Activated CD4-positive, alpha-beta T cell treated with anti-CD3 and anti-CD28 coated beads, Interleukin-2, Interleukin-4, amounts not matched to agents 100 ng/mL and 50 ng/mL, durations not matched to agents 16 hours and 8 hours (primary cell): ENCODE data around the gene NPY4R2.
"Not testable (repeated sequence)": the region's sequence is repeated elsewhere in the genome, so short reads cannot be mapped to it uniquely, and the experiment has no call there.

Source experiments
- DNase-seq: peaks from one replicate; pipeline ENCODE4 v3.0.0-alpha.2; 2020; ENCODE audit warnings: low spot score

Gene NPY4R2, protein sequence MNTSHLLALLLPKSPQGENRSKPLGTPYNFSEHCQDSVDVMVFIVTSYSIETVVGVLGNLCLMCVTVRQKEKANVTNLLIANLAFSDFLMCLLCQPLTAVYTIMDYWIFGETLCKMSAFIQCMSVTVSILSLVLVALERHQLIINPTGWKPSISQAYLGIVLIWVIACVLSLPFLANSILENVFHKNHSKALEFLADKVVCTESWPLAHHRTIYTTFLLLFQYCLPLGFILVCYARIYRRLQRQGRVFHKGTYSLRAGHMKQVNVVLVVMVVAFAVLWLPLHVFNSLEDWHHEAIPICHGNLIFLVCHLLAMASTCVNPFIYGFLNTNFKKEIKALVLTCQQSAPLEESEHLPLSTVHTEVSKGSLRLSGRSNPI

DNA sequence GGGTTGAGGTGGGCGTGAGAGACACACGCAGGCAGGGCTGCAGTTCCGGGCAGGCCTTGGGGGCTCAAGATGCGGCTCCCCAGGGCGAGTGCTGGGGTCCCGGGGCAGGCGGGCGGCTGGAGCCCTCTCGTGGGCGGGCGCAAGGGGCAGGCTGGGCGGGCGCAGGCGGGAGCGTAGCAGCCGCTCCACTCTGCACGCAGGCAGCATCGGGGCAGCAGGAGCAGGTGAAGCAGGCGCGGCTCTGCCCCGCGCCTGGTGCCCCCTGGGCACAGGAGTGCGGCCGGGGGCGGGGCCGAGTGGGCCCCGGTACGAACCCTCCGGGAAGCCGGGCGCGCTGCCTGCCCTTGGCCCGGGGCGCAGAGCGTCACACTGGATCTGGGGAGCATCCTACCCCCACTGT lies at the start of gene NPY4R2:
TSS of gene NPY4R2 (plus strand) at position 188 of the 400 bp plus-strand sequence. CDS start 3,326 bp downstream, outside the sequence.
- not testable (repeated sequence) for DNase-seq

DNA sequence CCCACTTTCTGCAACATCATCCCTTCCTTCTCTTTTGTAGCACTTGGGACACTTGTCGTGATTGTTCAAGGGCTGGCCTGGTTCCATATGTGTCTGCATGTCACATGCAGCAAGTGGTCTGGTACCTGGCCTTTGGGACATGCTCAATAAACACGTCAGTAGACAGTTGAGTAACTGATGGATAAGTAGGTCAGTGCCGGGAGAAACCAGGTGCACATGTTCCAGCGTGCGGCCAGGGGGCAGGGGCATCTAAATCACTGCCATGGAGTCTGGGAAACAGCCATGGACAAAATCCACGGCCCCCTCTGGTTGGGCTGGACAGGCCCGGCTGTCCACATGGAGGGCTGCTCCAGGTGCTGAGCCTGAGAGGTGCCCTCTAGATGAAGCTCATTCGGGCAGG lies 47.6 kb upstream of the NPY4R2 start:
- not testable (repeated sequence) for DNase-seq

DNA sequence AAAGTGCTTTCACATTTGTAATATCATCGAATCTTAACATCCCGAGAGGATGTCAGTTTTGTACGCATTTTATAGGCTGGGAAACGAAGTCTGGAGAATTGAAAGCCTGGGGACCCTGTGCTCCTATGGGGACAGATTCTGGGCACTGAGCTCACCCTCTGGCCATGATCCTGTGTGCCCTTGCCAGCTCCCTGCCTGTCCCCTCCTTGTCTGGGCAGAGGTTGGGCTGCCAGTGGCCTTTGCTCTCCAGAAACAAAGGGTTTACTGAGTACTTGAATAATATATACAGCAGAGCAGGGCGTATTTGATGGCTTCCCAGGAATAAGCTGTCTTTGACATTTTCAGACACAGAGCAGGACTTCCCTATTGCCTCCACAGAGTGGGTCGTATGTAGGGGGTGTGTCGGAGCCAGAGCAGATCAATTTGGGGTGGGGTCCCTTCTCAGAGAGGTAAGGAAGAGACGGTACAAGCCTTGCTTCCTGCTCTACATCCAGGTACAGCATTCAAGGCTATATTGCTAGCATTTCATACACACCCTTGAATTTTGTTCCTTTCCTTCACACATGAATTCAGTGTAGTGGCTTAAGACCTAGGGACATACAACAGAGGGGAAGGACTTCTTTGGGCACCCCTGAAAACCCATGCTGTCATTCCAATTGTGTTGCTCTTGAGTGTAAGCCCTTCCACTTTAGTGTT lies 46.8 kb upstream of the NPY4R2 start:
- DNase-seq, result not testable (repeated sequence)

DNA sequence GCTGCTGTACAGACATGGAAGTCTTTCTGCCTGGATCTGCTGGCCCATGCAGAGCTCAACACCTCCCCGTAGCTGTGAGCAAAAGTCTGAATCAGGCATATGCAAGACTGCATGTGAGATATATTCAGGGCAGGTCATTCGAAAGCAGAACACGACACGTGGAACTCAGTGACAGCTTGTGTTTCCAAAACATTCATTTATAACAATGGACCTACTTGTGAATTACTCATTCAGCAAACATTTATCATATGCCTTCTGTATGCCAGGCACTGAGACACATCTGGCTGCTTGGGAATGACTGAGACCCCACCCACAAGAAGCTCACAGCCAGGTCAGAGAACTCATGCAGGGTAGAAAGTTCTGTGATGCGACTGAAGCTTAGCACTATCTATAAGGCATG lies 46.2 kb upstream of the NPY4R2 start:
- not testable (repeated sequence) for DNase-seq

DNA sequence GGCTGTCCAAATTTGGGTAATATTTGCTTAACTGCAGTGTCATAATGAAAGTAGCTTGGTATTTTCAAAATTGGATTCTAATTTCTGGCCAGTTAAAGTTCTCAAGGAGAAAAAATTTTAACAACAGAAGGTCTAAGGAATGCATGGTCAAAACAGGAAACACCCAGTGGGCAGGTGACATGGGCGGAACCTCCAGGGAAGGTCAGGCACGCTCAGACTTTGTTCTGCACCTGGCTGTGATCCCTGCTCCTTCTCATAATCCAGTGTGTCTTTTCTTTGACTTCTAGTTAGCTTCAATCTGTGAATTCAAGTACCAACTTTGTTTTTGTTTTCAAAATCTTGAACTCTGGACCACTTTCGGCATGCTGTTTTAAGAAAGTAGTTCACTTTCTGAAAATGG lies 34.2 kb upstream of the NPY4R2 start:
- not testable (repeated sequence) for DNase-seq

DNA sequence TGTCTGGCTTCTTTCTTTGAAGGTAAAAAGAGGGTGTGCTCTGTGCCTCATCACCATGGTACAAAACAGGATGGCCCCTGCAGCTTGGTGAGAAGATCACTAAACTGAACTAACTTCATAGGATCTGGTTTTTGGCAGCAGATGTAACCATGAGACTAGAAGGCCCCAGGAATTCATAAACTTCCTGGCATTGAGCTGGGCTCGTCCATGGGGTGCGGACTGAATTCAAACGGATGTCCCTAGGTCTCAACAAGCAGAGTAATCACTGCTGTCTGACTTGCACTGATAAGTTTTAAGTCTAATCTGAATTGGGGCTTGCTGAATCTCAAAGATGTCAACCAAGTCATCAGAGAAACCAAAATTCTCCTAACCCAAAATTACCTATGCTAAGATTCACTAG lies 33.5 kb upstream of the NPY4R2 start:
- DNase-seq, result not testable (repeated sequence)

DNA sequence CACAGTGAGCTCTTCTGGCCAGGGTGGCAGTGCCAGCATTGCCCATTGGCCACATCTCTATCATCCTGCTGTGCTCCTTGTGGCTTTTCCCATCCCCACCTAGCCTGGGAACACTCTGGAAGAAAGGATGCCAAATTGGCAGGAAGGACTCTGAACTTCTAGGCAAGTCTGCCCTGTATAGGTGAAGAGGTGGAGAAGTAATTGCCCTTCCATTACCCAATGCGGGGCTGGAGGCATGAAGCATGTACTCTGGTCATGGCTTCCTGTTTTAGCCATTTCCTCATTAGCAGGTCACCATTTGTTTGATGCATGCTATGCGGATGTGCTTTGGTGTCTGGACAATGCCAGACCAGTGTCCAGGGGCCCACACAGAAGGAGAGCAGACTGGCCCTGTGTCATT lies 32.1 kb upstream of the NPY4R2 start:
- DNase-seq, result not testable (repeated sequence)

DNA sequence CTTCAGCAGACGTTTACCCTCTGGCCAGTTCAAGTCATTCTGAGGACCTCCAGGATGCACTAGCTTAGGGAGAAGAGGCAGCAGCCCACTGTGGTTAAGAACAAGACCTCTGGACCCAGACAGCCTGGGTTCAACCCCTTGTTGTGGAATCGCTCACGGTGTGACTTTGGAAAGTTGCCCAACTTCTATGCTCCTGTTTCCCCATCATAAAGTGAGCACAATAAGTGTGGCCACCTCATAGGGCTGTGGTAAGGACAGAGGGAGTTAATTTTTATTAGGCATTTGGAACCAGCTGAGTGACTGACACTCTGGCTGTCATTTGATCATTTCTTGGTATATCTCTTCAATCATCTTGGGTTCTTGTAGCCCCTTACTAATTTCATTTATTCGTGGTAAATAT lies 31.6 kb upstream of the NPY4R2 start:
- not testable (repeated sequence) for DNase-seq

DNA sequence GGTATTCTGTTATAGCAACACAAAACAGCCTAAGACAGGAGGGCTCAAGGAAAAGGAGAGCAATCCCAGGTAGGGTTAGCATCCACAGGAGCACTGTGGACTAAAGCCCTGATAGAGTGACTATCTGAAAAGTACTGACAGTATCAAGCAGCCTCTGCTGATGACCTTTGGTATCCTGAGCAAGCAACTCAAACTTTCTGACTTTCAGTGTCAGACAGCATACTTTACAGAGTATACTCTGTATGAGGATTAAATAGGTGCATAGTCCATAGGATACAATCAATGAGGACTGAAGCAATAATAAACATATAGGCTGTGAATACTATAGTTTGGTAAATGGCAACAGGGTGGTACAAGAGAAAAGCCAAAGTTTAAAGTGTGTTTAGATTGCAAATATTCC lies 27.7 kb upstream of the NPY4R2 start:
- not testable (repeated sequence) for DNase-seq

DNA sequence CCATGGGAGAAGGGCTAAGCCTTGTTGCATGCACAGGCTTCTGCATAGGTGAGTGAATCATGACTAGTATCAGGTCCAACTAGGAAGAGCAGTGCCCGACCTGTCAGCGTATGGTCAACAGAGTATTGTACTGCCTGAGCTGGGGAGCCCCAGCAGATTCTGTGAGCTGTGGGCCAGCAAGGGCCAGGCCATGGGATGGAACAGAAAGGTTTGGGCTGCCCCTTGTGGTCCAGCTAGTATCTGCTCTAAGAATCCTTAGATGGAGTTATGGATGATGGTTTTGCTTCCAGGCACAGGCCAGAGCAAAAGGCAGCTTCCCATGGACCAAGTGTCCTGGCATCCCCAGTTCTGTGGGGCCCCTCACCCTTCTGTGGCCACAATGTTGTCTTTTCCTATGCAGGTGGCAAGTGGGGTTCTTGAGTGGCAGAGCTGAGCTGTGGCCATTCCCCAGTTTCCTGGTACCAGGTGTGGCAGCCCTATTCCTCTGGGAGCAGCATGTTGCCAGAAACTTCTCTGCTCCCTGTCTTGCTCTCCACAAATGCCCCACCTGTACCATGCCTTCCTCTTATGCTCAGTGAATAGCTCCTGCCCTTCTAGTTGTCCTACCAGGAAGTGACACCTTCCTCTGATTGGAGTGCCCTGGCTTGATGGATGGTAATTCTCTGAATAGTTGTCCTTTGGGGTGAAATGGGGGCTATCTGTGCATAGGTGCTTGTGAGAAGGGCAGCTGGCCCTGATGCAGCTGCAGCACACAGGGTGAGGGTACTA lies 25.8 kb upstream of the NPY4R2 start:
- DNase-seq, result not testable (repeated sequence)

DNA sequence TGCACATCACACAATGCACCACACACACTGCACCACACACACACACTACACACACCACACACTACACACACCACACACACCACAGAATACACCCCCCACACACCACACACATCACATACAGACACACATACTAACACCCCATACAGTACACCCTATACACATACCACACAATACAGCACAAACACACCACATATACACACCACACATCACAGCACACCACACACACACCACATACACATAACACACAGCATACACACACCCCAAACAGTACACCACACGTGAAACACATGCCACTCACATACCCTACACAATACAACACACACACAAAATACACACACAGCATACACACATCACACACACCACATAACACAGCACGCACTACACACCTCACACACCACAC lies 23.9 kb upstream of the NPY4R2 start:
- DNase-seq, result not testable (repeated sequence)

DNA sequence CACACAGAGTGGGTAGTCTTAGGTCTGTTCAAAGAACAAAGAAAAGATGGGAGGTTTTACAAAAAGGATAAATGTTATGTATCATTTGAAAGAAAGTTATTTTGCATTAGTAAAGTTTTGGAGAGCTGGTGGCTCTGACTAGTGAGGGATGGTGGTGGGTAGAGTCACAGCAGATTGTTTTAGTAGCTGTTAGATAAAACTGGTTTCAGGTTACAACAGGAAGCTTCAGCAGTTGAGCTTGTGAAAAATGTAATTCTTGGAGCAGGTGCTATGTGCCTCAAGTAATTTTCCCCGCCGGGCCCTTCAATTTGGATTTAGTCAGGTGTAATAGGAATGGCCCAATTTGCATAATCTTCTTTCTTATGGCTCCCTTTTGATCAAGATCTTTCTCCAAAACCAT lies 20.6 kb upstream of the NPY4R2 start:
- DNase-seq, result not testable (repeated sequence)

DNA sequence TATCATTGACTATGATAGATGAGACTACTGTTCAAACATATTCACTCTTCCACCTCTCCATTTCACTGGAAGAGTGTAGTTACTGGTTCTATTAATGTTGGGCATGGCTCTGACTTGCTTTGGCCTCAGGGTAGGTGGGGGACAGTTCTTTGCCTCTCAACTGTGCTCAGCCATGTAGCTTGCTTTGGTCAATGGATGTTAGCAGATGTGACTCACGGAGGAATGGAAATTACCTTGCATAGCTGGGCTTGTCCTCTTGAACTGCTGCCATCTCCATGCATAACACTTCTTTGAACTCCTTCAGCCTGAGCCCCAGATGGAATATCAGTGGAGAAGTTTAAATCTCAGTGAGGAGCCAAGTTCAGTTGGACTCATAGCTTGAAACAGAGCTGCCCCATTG lies 9.1 kb upstream of the NPY4R2 start:
- DNase-seq, result not testable (repeated sequence)

DNA sequence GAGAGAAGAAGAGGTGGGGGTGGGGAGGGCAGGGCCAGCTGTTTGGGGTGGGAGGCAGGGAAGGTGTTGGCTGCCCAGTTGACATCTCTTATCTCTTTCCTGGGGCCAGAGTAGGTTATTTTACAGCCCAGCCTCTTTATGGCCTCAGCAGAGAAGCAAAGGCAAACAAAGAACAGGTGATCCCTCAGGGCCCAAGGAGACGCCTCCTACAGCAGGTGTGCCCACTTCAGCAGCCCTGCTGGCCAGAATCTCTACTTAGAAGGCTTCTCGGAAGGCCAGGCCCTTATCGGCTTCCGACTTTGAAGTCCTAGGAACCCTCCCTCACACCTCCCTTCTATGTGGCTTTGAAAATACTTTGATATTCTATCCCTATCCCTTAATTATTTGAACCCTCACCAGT lies 8.0 kb upstream of the NPY4R2 start:
- not testable (repeated sequence) for DNase-seq

DNA sequence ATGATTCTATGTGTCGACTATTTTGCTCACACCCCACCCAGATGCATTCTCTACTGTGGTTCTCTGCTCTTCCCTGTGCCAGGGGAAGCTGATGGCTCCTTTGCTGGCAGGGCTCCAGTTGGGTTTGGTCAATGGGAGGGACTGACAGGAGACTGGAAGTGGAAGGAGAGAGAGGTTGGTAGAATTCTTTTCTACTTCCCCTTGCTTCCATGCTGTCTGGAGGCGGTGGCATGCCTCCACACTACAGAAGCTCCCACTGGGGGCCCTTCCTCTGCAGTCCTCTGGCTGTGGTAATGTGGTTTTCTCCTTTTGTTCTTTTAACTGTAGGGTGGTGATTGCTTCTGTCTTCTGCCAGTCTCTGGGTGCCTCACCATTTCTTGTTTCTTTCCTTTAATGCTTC lies 4.4 kb upstream of the NPY4R2 start:
- DNase-seq, result not testable (repeated sequence)

DNA sequence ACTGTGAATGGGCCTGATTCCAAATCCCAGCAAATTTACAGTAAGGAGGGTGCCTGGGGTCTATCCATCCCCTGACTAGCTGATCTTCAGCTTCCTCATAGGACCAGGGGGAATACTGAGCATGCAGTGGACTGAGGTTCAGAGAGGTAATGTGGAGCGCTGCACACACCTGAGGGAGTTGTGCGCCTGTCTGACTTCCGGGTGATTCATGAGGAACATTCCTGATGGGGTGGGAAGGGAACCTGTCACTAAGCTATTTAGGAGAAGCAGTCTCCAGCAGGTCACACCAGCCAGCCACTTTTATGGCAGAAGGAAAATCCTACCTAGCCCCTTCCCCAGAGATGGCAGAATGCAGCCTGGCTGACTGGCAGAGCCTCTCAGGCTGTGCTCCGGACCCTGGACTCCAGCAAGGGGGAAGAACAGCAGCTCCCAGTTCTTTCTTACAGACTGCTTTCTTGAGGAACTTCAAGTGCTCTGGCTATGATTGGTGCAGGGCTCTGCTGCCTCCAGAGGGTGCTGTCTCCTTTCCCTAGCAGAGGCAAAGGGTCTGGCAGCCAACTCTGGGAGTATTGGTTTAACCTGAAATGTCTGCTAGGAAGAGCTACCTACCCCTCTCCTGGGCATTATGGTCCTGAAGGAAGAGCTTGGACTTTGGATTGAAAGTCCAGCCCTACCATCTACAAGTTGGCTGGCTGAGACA lies 2.5 kb upstream of the NPY4R2 start:
- not testable (repeated sequence) for DNase-seq

DNA sequence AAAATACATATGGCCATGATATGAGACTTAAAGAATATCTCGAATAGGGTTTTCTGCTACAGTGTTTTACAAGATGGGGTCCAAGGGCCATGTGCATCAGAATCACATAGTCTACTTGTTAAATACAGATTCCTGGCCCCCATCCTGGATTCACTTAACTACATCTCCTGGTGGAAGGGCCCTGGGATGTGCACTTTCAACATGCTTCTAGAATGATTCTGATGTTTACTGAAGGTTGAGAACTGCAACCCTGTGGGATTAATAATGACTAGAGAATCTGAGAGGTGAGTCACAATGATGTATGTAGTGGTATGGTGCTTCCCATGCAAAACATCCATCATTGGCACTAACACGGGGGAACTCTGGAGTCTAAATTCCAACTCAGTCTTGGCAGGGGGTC lies 2.1 kb downstream of the NPY4R2 start:
- DNase-seq, result not testable (repeated sequence)

DNA sequence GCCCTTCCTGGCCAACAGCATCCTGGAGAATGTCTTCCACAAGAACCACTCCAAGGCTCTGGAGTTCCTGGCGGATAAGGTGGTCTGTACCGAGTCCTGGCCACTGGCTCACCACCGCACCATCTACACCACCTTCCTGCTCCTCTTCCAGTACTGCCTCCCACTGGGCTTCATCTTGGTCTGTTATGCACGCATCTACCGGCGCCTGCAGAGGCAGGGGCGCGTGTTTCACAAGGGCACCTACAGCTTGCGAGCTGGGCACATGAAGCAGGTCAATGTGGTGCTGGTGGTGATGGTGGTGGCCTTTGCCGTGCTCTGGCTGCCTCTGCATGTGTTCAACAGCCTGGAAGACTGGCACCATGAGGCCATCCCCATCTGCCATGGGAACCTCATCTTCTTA lies 4.0 kb downstream of the NPY4R2 start:
- not testable (repeated sequence) for DNase-seq

DNA sequence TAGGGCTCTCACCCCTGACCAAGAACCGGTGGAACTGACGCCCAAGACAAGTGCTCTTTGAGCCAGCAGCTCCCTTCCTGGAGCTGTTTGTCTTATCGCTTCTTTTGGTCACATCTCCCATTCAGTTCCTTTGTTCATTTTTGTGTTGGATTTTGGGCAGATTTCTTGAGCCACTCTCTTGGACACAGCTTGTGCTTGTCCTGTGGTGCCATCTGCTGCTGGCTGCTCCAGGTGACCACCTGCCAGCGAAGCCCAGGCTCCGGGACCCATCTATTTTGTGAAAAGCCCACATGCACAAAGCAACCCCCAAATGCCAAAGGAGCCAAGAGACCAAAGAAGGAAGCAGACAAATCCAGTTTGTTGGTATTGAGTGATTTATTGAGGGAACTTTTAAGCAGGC lies 6.2 kb downstream of the NPY4R2 start:
- not testable (repeated sequence) for DNase-seq

DNA sequence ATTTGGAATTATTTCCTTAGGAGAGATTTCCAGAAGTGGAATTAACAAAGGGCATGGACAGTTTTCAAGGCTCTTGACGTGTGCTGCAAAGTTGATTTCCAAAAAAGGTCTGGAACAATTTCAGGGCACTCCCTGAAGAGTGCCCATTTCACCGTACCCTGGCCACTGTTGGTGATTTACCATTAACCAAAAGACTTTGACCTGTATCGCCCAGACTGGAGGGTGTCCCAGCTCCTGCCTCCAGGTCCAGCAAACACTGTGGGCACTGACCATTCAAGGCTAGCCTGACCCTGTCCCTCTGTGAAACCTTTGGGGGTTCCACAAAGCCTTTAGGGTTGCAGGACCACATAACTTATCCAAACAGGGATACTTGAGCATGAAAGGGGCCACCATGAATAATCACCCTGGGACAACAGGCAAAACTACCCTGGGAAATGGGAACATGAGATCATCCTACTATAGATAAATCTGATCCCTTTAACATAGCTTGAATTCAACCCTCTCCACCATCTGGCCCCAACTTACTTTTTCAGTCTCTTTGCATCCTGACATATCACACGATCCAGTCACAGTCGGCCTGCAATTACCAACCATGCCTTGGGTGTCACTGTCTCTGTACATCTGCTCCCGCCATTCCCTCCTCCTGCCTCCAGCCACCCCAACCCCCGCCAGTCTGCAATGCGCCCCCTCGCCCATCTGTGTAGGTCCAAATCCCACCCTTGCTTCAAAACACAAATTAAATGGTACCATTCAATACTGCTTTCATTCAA lies 8.9 kb downstream of the NPY4R2 start:
- DNase-seq, result not testable (repeated sequence)

DNA sequence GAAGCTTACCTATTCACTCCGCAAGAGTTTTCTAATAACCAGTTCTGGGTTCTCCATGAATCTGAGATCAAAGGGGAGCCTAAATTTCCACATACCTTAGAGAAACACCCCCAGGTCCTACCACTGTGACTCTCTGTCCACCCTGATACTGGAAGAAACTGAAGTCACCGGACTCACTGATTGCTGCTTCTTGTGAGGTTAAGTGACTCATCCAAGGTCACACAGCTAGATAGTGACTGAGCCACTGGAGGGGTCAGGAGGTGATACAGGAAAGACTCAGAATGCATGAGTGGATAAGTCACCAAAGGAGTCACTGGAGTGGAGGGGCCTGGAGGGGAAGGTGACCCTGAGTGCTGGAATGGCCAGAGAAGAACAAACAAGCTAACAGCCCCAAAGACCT lies 9.8 kb downstream of the NPY4R2 start:
- DNase-seq, result not testable (repeated sequence)
